NCI-H748 (cell line): Measurements from ENCODE around the gene RPS3.

Experiments
- DNase-seq: peaks from one replicate; lab custom pipeline; 2025; ENCODE audit not compliant: unreplicated experiment; lab: John Stamatoyannopoulos, UW

RPS3 gene

DNA sequence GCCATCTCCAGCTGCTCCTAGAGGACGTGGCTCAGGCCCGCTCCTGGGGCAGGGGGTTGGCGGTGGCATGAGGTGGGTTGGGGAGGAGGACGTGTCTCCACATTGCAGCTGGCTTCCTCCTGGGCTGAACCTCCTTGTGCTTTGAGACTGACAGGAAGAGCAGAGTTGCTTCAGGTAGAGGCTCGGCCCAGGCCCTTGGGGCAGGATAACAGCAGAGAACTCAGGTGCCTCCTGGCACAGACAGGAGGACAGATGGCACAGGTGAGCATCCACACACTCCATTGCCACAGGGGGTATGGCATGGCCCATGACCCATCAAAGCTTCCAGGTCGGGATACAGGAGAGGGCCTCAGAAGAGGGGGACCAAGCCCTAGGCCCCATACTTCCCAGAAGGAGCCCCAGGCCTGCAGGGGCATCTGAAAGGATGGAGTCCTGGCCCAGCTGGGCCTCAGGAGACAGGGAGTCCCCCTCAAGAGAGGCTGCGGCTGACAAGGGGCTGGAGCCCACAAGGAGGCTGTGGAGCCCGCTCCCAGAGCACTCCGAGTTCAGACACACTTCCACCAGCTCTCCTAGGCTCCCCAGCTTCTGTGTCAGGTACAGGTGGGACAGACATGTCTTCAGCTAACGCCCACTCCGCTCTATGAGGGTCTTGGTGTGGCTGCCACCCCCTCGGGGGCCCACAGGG lies 35.7 kb downstream of the RPS3 start:
- DNase-seq: no peak

GRCh38 chr11:75435571-75435925 lies 36.2 kb downstream of the RPS3 start:
- no peak for DNase-seq

DNA sequence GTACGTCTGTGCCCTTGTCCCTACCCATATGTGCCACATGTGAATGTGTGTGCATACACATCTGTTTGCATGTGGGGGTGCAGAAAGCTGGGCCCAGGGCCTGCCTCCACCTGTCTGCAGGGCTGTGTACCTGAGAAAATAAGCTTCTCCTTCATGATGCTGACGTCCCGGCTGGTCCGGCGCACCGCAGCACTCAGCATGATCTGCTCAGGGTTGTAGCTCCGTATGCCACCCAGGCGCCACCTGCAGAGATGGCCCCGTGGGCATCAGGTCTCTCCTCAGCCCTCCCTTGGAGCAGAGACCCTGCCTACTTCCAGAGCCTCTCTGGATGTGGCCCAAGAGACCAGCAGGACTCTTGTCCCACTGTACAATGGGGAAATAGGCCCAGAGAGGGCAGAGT lies 37.5 kb downstream of the RPS3 start:
- DNase-seq: no peak

GRCh38 chr11:75437966-75438659 lies 38.8 kb downstream of the RPS3 start:
- DNase-seq: no peak

GRCh38 chr11:75439026-75439425 lies 39.7 kb downstream of the RPS3 start:
- DNase-seq: no peak

GRCh38 chr11:75439495-75440120 lies 40.3 kb downstream of the RPS3 start:
- no peak for DNase-seq

GRCh38 chr11:75440960-75441803 lies 41.9 kb downstream of the RPS3 start:
- DNase-seq: no peak

DNA sequence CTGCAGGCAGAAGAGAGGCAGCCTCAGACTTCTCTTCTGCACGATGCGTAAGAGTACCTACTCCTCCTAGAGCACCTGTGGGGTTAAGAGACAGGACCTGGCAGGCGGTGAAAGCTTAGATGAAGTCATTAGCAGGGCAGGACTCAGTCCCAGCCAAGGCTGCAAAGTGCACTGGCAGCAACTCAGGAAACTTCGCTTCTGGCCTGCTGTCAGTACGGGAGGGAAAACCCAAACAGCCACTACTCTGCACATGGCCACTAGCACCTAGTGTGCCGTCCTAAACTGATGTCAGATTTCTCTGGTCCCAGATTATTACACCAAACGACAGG lies 42.5 kb downstream of the RPS3 start:
- DNase-seq: no peak

- no peak for DNase-seq
These were observed 43.0 kb downstream of the RPS3 start for GRCh38 chr11:75442161-75442885.

DNA sequence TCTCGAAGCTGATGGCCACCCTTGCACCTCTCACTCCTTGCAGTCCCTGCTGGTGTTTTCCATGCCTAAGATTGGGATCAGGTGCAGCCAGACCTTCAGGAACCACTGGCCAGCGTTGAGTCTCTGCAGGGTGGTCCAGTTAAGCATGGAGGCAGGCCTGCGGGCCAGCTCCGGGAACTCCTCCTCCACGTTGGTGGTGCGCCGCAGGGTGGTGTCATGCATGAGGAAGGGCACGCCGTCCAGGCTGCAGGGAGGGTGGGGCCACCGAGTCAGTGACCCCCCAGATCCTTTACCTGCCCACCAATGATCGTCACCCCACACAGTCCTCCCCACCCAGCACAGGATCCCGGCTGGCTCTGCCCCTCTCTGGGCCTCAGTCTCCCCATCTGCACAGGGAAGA lies 43.7 kb downstream of the RPS3 start:
- DNase-seq: no peak

DNA sequence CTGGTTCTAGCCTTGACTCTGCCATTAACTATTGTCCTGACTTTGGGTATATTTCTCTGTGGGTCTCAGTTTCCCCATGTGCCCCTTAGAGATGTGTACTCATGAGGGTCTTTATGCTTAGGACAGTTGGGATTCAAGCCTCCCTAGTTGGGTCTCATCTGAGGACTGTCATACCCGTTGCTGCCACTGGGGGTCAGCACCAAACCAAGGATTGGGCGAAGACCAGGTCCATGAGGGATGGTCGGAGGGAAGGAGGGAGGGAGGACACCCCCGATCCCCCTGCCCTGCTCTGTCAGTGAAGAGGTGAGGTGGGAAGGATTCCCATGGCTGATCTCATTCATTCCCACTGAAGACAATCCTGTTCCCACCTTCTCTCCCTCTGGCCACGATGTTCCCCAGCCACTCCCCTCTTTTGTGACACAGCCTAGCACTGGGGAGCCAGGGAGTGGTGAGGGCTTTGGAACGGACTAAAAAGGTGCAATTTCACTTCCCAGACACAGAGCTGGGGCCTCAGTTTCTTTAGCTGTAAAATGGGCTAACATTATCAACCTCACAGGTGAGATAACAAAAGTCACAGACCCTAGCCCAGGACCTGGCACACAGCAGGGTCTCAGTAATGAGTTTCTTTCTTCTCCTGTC lies 46.1 kb downstream of the RPS3 start:
- DNase-seq: peak; percentile 61

GRCh38 chr11:75447415-75447814 lies 48.1 kb downstream of the RPS3 start:
- no peak for DNase-seq

DNA sequence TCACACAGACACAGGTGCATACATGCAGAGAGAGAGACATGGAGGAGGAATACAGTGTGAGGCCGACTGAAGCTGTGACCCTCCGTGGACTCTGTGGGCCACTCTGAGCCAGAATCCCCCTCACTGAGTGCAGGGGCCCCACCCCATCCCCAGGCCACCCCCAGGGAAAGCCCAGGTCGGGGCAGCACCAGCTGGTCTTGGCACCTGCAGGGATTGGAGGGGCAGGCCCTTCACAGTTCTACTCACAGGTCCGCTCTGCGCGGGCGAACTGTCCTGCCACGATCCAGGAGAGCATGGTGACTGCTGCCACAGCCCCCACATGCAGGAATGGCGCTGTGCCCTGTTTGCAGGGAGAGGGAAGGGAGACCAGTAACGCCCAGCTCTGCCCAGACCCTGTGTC lies 50.0 kb downstream of the RPS3 start:
- DNase-seq: no peak

- DNase-seq: no peak
These were observed 50.5 kb downstream of the RPS3 start for GRCh38 chr11:75449776-75450175.

DNA sequence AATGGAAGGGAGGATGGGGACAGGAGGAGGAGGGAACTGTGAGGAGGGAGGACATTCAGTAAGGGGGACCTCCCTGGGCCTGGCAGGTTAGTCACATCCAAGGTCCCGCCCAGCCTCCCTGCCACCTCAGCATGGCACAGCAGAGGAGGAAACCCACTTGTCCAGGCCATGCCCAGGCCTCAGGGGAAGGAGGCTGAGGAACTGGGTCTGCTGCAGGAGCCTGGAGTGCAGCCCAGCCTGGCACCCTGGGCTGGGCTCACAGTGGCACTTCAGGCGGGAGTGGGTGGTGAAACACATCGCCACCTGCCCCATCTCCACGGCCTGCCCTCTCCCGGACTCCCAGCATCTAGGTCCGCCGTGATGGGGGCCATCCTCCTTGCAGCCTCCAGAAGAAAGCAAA lies 50.9 kb downstream of the RPS3 start:
- no peak for DNase-seq

DNA sequence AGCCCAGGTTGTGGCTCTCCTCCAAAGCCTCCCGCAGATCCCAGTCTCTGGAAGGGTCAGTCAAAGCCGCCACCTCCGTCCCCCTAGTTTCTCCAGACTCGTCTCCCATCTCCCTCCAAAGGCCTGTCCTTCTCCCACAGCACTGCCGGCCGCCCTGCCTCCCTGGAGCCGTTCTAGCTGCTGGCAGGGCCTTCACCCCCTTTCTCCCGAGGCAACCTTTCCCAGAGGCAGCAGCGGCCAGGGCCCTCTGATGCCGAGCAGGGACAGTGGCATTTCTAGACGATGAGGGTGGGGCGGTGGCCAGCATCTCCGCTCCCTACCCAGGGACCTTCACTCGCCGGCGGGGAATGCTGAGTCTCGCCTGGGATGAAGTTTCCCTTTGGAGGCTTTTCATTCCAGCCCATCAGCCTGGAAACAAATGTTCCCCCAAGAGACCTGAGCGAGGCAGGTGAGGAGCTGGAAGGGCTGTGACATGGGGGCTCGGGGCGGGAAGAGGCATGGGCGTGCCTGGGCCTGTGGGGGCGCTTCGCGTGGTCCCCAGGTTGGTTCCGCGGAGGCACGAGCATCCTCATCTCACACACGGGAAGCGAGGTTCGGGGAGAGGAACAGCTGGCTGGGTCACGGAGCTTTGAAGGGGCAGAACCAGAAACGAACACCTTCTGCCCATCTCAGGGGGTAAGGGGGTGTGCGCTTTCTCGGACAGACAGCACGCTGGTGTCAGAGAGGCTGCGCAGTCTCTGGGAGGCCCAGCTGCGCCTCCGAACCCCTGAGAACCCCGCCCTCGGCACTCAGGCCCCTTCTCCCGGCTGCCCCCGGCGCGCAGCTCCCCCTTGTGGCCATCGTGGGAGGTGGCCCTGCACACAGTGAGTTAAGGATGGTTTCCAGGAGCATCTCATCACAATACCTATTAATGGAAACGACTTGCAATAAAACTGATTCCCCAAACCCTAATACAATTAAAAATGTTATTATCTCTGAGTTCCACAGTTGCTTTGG lies 51.8 kb downstream of the RPS3 start:
- peak; percentile 32 for DNase-seq

DNA sequence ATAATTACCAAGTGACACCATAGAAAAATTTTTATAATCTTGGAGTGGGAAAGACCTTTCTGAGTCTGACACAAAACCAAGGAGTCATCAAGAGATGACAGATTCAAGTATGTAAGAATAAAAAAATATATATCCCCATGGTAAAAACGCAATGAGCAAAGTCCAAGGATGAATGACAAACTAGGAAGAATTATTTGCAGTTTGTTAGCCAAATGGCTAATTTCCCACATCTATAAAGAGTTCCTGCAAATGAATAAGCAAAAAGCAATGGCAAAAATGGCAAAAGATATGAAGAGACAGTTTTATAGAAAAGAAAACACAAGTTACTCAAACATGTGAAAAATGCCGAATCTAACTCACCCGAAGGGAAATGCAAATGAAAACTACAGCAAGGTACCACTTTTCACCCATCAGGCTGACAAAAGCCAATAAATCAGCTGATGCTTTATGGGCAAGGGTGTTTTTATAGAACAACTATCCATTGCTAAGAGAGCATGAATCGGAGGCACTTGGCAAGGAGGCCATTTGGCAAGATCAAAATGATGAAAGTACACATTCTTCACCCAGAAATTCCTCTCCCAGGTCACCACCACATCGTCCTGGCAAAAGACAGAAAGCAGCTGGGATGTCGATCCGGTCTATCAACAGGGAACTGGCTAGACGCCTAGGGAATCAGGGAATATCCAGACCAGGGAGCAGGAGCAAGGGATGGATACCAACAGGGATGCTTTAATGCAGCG lies 54.8 kb downstream of the RPS3 start:
- no peak for DNase-seq

- no peak for DNase-seq
These were observed 55.7 kb downstream of the RPS3 start for GRCh38 chr11:75454987-75455386.
